ENCODE results near the gene MAOB. TPM values are rescaled to one million over a fixed set of nuclear protein-coding genes. Genes with fewer than 3 reads are reported as not detected.

The MAOB gene
- total and polyA plus RNA-seq, 10 of the 15 experiments (the other 5 are each of a cell fraction or from before 2014, with no cell fraction given) = 0.21 TPM; not detected in 9

GRCh38 chrX:43817444-43817843, 64.8 kb downstream of the MAOB start (continued):
- no peak for TF ChIP-seq NFYB (IDR thresholded peaks at IDR 0.05; ENCODE audit: insufficient read depth, low read depth, low read length)
- TF ChIP-seq, protein P1, sequence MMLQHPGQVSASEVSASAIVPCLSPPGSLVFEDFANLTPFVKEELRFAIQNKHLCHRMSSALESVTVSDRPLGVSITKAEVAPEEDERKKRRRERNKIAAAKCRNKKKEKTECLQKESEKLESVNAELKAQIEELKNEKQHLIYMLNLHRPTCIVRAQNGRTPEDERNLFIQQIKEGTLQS (IDR thresholded peaks at IDR 0.05; ENCODE audit: borderline replicate concordance, extremely low read depth, low read depth, low read length) = no peak

DNA sequence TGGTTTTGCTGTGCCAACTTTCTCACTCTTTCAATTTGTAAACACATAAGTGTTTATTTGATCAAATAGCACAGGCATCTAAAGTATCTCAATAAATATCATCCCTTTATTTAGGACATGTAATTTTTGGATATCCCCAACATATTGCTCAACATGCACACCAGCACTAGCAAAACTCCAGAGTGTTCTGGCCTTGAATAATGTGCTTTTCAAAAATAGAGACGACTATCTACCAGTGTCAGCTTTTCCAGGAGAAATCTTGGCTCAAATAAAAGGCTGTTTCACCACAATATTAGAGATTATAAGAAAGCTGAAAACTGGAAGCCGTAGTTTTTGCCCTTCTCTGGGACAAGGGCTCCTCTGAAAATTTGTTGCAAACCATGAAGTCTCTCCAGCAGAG, 67.0 kb downstream of the MAOB start:
- Histone ChIP-seq H3K4me1 (ENCODE audit: control insufficient read depth, insufficient read depth, low read length) (no peaks in the 10 kb centered on the region), H3K79me2 (ENCODE audit: control insufficient read depth, insufficient read depth, low read length) (no peaks in the 10 kb centered on the region), H3K9me3 (replicated peaks; ENCODE audit: control insufficient read depth, insufficient read depth, low read length) (no peaks in the 10 kb centered on the region), H4K20me1 (ENCODE audit: control insufficient read depth, insufficient read depth) (no peaks in the 10 kb centered on the region), H3K27ac (ENCODE audit: control insufficient read depth, insufficient read depth) (no peak overlapping the region), H3K36me3 (ENCODE audit: control insufficient read depth in 2 of 2, insufficient read depth in 2 of 2, low read length in 1 of 2) (no peaks in the 10 kb centered on the region), H3K4me2 (ENCODE audit: control insufficient read depth, insufficient read depth) (no peak overlapping the region), H3K9ac (ENCODE audit: control insufficient read depth, insufficient read depth, low read length) (no peak overlapping the region), H3K4me3 (no peak overlapping the region), H2AFZ (ENCODE audit: control insufficient read depth, low read depth, low read length) (no peak overlapping the region), H3K27me3 (replicated peaks in 1 of 2; ENCODE audit: control insufficient read depth in 2 of 2, insufficient read depth in 2 of 2, low read length in 1 of 2) (no peaks in the 10 kb centered on the region; a peak in 1 of 4 replicates)
- WGBS (ENCODE audit: insufficient coverage, insufficient replicate concordance, low lambda C conversion rate, missing lambda C conversion rate) = 4% methylated on average over 2 of the region's 2 CpGs
- ChIA-PET SMC1A (ENCODE audit: uncharacterized antibody, unreplicated experiment) (no interaction called here), RAD21 (ENCODE audit: unreplicated experiment) (no interaction called here), CTCF (interaction anchor here (1.1 to 1.3 kb wide), 2 partner anchors 13 to 1371 kb away, joined by 3 read pairs; no protein-coding TSS in a partner anchor), POLR2A (no interaction called here)
- intact Hi-C loops (cut with micrococcal nuclease; ENCODE audit: unreplicated experiment) = no loop called here
- DNase-seq (ENCODE audit: low read depth, low spot score) (no peak), FAIRE-seq (no peak), ATAC-seq (no peak)
- in situ Hi-C loops (cut with MboI) = no loop called here
- BruUV-seq (replicated peaks) = no TSS peak
- TF ChIP-seq, protein P2, sequence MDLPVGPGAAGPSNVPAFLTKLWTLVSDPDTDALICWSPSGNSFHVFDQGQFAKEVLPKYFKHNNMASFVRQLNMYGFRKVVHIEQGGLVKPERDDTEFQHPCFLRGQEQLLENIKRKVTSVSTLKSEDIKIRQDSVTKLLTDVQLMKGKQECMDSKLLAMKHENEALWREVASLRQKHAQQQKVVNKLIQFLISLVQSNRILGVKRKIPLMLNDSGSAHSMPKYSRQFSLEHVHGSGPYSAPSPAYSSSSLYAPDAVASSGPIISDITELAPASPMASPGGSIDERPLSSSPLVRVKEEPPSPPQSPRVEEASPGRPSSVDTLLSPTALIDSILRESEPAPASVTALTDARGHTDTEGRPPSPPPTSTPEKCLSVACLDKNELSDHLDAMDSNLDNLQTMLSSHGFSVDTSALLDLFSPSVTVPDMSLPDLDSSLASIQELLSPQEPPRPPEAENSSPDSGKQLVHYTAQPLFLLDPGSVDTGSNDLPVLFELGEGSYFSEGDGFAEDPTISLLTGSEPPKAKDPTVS (IDR thresholded peaks at IDR 0.05; ENCODE audit: low read depth, low read length) = no peak
- no peak for TF ChIP-seq FOXK2 (IDR thresholded peaks at IDR 0.05)
- no peak for TF ChIP-seq EP300 (IDR thresholded peaks at IDR 0.05; ENCODE audit: borderline replicate concordance in 1 of 2, control insufficient read depth in 1 of 2, low read depth in 2 of 2, low read length in 2 of 2)
- TF ChIP-seq TBL1XR1 (IDR thresholded peaks at IDR 0.05; ENCODE audit: low read depth, low read length) = no peak
- no peak for TF ChIP-seq SIX5 (IDR thresholded peaks at IDR 0.05; ENCODE audit: low read depth, low read length, severe bottlenecking)
- TF ChIP-seq PKNOX1 (IDR thresholded peaks at IDR 0.05) = no peak
- TF ChIP-seq CTCF (IDR thresholded peaks at IDR 0.05 in 2 of 3, conservative IDR thresholded peaks at IDR 0.05 in 1 of 3; ENCODE audit: control insufficient read depth in 2 of 3, extremely low read depth in 1 of 3, insufficient read depth in 1 of 3, low read depth in 3 of 3, low read length in 3 of 3) = no peak
- no peak for TF ChIP-seq CHD1 (IDR thresholded peaks at IDR 0.05; ENCODE audit: low read depth, low read length)
- TF ChIP-seq IKZF2 (IDR thresholded peaks at IDR 0.05) = no peak
- TF ChIP-seq ZNF687 (IDR thresholded peaks at IDR 0.05) = no peak
- no peak for TF ChIP-seq STAT3 (IDR thresholded peaks at IDR 0.05; ENCODE audit: low read depth, low read length)
- TF ChIP-seq YY1 (IDR thresholded peaks at IDR 0.05; ENCODE audit: low read depth, low read length) = no peak
